Type B pancreatic cell (in vitro differentiated cells): ENCODE data around the gene PRKD3. TPM values are rescaled to one million over a fixed set of nuclear protein-coding genes. Genes with fewer than 3 reads are reported as not detected.
A peak's percentile ranks its signal among the peaks of the same experiment; 100 is the strongest.

ENCODE experiments used
- DNase-seq: peaks from one replicate; pipeline ENCODE4 v3.0.0; 2021; ENCODE audit warnings: mixed read lengths; ENCODE audit not compliant: unreplicated experiment; ENCODE audit errors: extremely low spot score
- H3K27ac Mint-ChIP-seq: 2 replicates; pipeline ENCODE4 v1.8.0; 2021; ENCODE audit warnings: mild to moderate bottlenecking, mixed read lengths
- H3K27me3 Mint-ChIP-seq: 2 replicates; pipeline ENCODE4 v1.8.0; 2021; ENCODE audit warnings: mixed read lengths
- H3K36me3 Mint-ChIP-seq: 2 replicates; pipeline ENCODE4 v1.8.0; 2021; ENCODE audit warnings: mixed read lengths
- H3K4me1 Mint-ChIP-seq: one replicate; pipeline ENCODE4 v1.8.0; 2021; ENCODE audit warnings: mixed read lengths; ENCODE audit not compliant: unreplicated experiment
- H3K4me3 Mint-ChIP-seq: 2 replicates; pipeline ENCODE4 v1.8.0; 2021; ENCODE audit warnings: mild to moderate bottlenecking, mixed read lengths
- H3K9me3 Mint-ChIP-seq: 2 replicates; pipeline ENCODE4 v1.8.0; 2021; ENCODE audit warnings: mixed read lengths
- CTCF ChIP-seq: fragments of 200-600 bp; sonication (generic); conservative IDR thresholded peaks from 2 replicates; pipeline ENCODE4 v1.5.0; 2021; ENCODE audit warnings: antibody characterized with exemption, mild to moderate bottlenecking
- long read RNA-seq: library from polyadenylated mRNA; unstranded; transcript quantifications from one replicate; pipeline ENCODE4 v2.0.0, GENCODE V29; 2020
- total RNA-seq: library from RNA; stranded (reverse); gene quantifications from 2 replicates; pipeline ENCODE4 v1.2.1, GENCODE V29; 2021; ENCODE audit warnings: low replicate concordance

Gene PRKD3
- total RNA-seq, result 14.8 and 39.5 TPM in 2 replicates
- long read RNA-seq, partial matches to known transcripts, result 3 of 9 reads
- long read RNA-seq, other reads (novel, unspliced or antisense), result 6 of 9 reads

GRCh38 chr2:37324786-37325624, at the start of gene PRKD3:
PRKD3 (minus strand) TSS chr2:37324833; CDS start chr2:37316524, 8,309 bp downstream.
- H3K36me3 Mint-ChIP-seq, result peaks cover 6% of the 10 kb centered on the region
- H3K4me3 Mint-ChIP-seq, result peak within 1 kb of the TSS; percentile 99
- peaks cover 13% of the 10 kb centered on the region for H3K27me3 Mint-ChIP-seq
- H3K9me3 Mint-ChIP-seq, result no peaks in the 10 kb centered on the region
- H3K27ac Mint-ChIP-seq, result peak within 1 kb of the TSS; percentile 95
- DNase-seq, result peak; percentile 81
- TF ChIP-seq CTCF, result no peak
- H3K4me1 Mint-ChIP-seq, result peaks cover 23% of the 10 kb centered on the region

- no peak overlapping the region for H3K4me3 Mint-ChIP-seq
- H3K27ac Mint-ChIP-seq, result no peak overlapping the region
- H3K36me3 Mint-ChIP-seq, result no peaks in the 10 kb centered on the region
- H3K4me1 Mint-ChIP-seq, result peaks cover 12% of the 10 kb centered on the region
- DNase-seq, result no peak
- peaks cover 3% of the 10 kb centered on the region for H3K27me3 Mint-ChIP-seq
- H3K9me3 Mint-ChIP-seq, result peaks cover 3% of the 10 kb centered on the region
- TF ChIP-seq CTCF, result no peak
These were observed 47.4 kb upstream of the PRKD3 start for GRCh38 chr2:37372000-37372399.

GRCh38 chr2:37370666-37371065, 46.0 kb upstream of the PRKD3 start:
- peaks cover 1% of the 10 kb centered on the region for H3K4me1 Mint-ChIP-seq
- DNase-seq, result no peak
- H3K9me3 Mint-ChIP-seq, result peaks cover 3% of the 10 kb centered on the region
- H3K27ac Mint-ChIP-seq, result no peak overlapping the region
- no peak for TF ChIP-seq CTCF
- H3K36me3 Mint-ChIP-seq, result no peaks in the 10 kb centered on the region
- H3K27me3 Mint-ChIP-seq, result peaks cover 3% of the 10 kb centered on the region
- H3K4me3 Mint-ChIP-seq, result no peak overlapping the region

- Mint-ChIP-seq H3K27me3 (no peaks in the 10 kb centered on the region), H3K36me3 (no peaks in the 10 kb centered on the region), H3K4me3 (no peak overlapping the region), H3K4me1 (no peaks in the 10 kb centered on the region), H3K9me3 (peaks cover 3% of the 10 kb centered on the region), H3K27ac (no peak overlapping the region)
- no peak for TF ChIP-seq CTCF
- no peak for DNase-seq
These were observed 43.4 kb upstream of the PRKD3 start for GRCh38 chr2:37367984-37368383.

- Mint-ChIP-seq H3K9me3 (peaks cover 3% of the 10 kb centered on the region), H3K4me1 (no peaks in the 10 kb centered on the region), H3K4me3 (no peak overlapping the region), H3K27ac (no peak overlapping the region), H3K36me3 (no peaks in the 10 kb centered on the region), H3K27me3 (no peaks in the 10 kb centered on the region)
- DNase-seq, result no peak
- no peak for TF ChIP-seq CTCF
These were observed 42.7 kb upstream of the PRKD3 start for GRCh38 chr2:37367310-37367709.
